AG04449 (cell line): ENCODE data around the gene SELP.
A peak's percentile ranks its signal among the peaks of the same experiment; 100 is the strongest.

Experiments used
- CTCF ChIA-PET: fragments of 350-600 bp; formaldehyde crosslinking; extraction: SDS; loops from one replicate; lab custom pipeline; 2021; ENCODE audit warnings: antibody characterized with exemption; lab: Yijun Ruan, JAX
- POLR2A ChIA-PET: fragments of 400-600, 350-600 bp; formaldehyde crosslinking; extraction: SDS; loops from one replicate; lab custom pipeline; 2020; ENCODE audit warnings: antibody characterized with exemption, inconsistent platforms; lab: Yijun Ruan, JAX
- DNase-seq: peaks from one replicate; pipeline ENCODE4 v3.0.0-alpha.2; 2010; ENCODE audit warnings: low read depth, low spot score
- H3K4me3 ChIP-seq: 2 replicates; pipeline ENCODE4 v1.5.1; 2011; ENCODE audit warnings: low read depth, mild to moderate bottlenecking, control low read depth, low read length
- TF ChIP-seq, protein P1 (sequence below): IDR thresholded peaks from one replicate; pipeline ENCODE4 v1.5.1; 2011; ENCODE audit warnings: mild to moderate bottlenecking, moderate library complexity, low read length, control low read depth, inconsistent platforms; ENCODE audit not compliant: insufficient read depth; ENCODE audit errors: missing control alignments

The SELP gene

DNA sequence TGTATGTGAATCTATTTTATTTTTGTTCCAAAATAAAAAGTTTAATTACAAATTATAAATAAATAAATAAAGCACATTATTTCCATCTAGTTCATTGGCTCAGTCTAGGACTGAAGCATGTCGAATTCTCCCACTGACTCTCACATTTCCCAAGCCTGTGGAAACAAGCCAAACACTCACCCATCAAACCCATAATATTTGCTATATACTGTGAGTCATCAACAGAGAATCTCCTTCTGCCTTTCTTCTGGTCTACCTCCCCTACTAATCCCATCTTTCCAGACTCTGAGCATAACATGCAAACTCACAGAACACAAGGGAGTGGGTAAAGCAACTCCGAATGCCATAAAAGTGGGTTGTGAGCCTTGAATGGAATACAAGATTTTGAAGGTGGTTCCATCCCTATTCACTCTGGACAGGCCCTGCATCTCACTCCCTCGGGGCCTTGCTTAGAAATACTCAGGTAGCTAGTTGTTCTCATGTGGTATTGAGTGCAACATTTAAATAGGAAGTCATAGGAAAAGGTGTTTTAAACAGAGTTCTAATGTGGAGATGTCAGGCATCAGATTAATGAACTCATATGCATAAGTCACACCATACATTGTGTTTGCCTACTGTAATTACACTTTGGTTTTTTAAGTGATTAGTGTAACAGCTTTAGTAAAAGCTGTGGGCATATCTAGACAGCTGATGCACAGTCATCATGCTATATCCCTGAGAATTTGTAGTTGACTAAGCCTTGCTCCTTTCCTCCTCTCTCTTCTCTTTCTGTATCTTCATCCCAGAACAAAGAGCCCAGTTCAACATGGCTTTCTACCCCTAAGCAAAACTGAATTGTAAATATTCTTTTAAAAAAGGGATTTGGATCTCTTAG lies 90.7 kb downstream of the SELP start:
- no peak overlapping the region for H3K4me3 ChIP-seq
- peak; percentile 12 for DNase-seq
- TF ChIP-seq, protein P1, sequence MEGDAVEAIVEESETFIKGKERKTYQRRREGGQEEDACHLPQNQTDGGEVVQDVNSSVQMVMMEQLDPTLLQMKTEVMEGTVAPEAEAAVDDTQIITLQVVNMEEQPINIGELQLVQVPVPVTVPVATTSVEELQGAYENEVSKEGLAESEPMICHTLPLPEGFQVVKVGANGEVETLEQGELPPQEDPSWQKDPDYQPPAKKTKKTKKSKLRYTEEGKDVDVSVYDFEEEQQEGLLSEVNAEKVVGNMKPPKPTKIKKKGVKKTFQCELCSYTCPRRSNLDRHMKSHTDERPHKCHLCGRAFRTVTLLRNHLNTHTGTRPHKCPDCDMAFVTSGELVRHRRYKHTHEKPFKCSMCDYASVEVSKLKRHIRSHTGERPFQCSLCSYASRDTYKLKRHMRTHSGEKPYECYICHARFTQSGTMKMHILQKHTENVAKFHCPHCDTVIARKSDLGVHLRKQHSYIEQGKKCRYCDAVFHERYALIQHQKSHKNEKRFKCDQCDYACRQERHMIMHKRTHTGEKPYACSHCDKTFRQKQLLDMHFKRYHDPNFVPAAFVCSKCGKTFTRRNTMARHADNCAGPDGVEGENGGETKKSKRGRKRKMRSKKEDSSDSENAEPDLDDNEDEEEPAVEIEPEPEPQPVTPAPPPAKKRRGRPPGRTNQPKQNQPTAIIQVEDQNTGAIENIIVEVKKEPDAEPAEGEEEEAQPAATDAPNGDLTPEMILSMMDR, result no peak
- ChIA-PET CTCF (no interaction called here), POLR2A (no interaction called here)
